Astrocyte (in vitro differentiated cells and primary cell): ENCODE measurements around the gene CDON. TPM values are rescaled to one million over a fixed set of nuclear protein-coding genes. Genes with fewer than 3 reads are reported as not detected.

Source experiments
- DNase-seq: peaks from one replicate; pipeline ENCODE4 v3.0.0-alpha.2; 2010; ENCODE audit warnings: low read depth
- FAIRE-seq: peaks from 2 replicates; lab custom pipeline; 2011; peaks lifted over from hg19 to GRCh38; lab: Jason Lieb, UNC
- H2AFZ ChIP-seq: 2 replicates; pipeline ENCODE4 v1.6.0; 2012; ENCODE audit warnings: low read depth, low read length, inconsistent platforms
- H3K27ac ChIP-seq: 2 replicates; pipeline ENCODE4 v1.5.1; 2011; ENCODE audit warnings: low read depth, low read length, inconsistent platforms
- H3K27me3 ChIP-seq: 2 replicates; pipeline ENCODE4 v1.6.0; 2011; ENCODE audit warnings: low read length, inconsistent platforms; ENCODE audit not compliant: insufficient read depth
- H3K36me3 ChIP-seq: 2 replicates; pipeline ENCODE4 v1.5.1; 2011; ENCODE audit warnings: low read length, inconsistent platforms; ENCODE audit not compliant: insufficient read depth
- H3K4me1 ChIP-seq: 2 replicates; pipeline ENCODE4 v1.5.1; 2011; ENCODE audit warnings: low read length, inconsistent platforms; ENCODE audit not compliant: insufficient read depth
- H3K4me2 ChIP-seq: 2 replicates; pipeline ENCODE4 v1.6.0; 2012; ENCODE audit warnings: low read length, inconsistent platforms
- H3K4me3 ChIP-seq: 2 replicates; pipeline ENCODE4 v1.5.1; 2011; ENCODE audit warnings: low read depth, mild to moderate bottlenecking, low read length, inconsistent platforms; ENCODE audit not compliant: insufficient read depth
- H3K79me2 ChIP-seq: 2 replicates; pipeline ENCODE4 v1.6.0; 2012; ENCODE audit warnings: mild to moderate bottlenecking, low read length, inconsistent platforms; ENCODE audit not compliant: insufficient read depth
- H3K9ac ChIP-seq: 2 replicates; pipeline ENCODE4 v1.6.0; 2012; ENCODE audit warnings: mild to moderate bottlenecking, low read length, inconsistent platforms
- H3K9me3 ChIP-seq: 2 replicates; pipeline ENCODE4 v1.5.1; 2012; ENCODE audit warnings: low read depth, mild to moderate bottlenecking, low read length, inconsistent platforms; ENCODE audit not compliant: insufficient read depth
- H4K20me1 ChIP-seq: 2 replicates; pipeline ENCODE4 v1.6.0; 2012; ENCODE audit warnings: low read length, inconsistent platforms; ENCODE audit not compliant: insufficient read depth
- H3K27ac Mint-ChIP-seq: one replicate; pipeline ENCODE4 v1.8.0; 2021; ENCODE audit warnings: mild to moderate bottlenecking, mixed read lengths; ENCODE audit not compliant: unreplicated experiment
- H3K27me3 Mint-ChIP-seq: one replicate; pipeline ENCODE4 v1.8.0; 2021; ENCODE audit warnings: low read depth, mixed read lengths; ENCODE audit not compliant: unreplicated experiment
- H3K36me3 Mint-ChIP-seq: one replicate; pipeline ENCODE4 v1.8.0; 2021; ENCODE audit warnings: low read depth, mixed read lengths; ENCODE audit not compliant: unreplicated experiment
- H3K4me1 Mint-ChIP-seq: one replicate; pipeline ENCODE4 v1.8.0; 2021; ENCODE audit warnings: low read depth, mixed read lengths; ENCODE audit not compliant: unreplicated experiment
- H3K4me3 Mint-ChIP-seq: one replicate; pipeline ENCODE4 v1.8.0; 2021; ENCODE audit warnings: mild to moderate bottlenecking, moderate library complexity, mixed read lengths; ENCODE audit not compliant: unreplicated experiment
- H3K9me3 Mint-ChIP-seq: one replicate; pipeline ENCODE4 v1.8.0; 2021; ENCODE audit warnings: mild to moderate bottlenecking, mixed read lengths; ENCODE audit not compliant: unreplicated experiment
- CTCF ChIP-seq: IDR thresholded peaks from 2 replicates; pipeline ENCODE4 v1.5.1; 2011; ENCODE audit warnings: low read depth, mild to moderate bottlenecking, inconsistent platforms, low read length, moderate library complexity; ENCODE audit not compliant: insufficient read depth
- EZH2 ChIP-seq: IDR thresholded peaks from 2 replicates; pipeline ENCODE4 v1.6.1; 2012; ENCODE audit warnings: mild to moderate bottlenecking, low read length, inconsistent platforms; ENCODE audit not compliant: insufficient read depth
- total RNA-seq: library from RNA; stranded (reverse); gene quantifications from 2 replicates; pipeline ENCODE4 v1.2.1, GENCODE V29; 2021

The CDON gene
- total RNA-seq, 1 donor from 2014 or later = 15.5 TPM

GRCh38 chr11:126011754-126012153 is 50.9 kb downstream of the CDON start:
- H2AFZ ChIP-seq = no peak overlapping the region
- H3K27ac ChIP-seq = no peak overlapping the region
- Mint-ChIP-seq H3K36me3 (no peaks in the 10 kb centered on the region), H3K27me3 (no peaks in the 10 kb centered on the region), H3K9me3 (no peaks in the 10 kb centered on the region), H3K4me1 (peaks cover 18% of the 10 kb centered on the region), H3K27ac (no peak overlapping the region), H3K4me3 (no peak overlapping the region)
- H3K27me3 ChIP-seq = no peaks in the 10 kb centered on the region
- H3K79me2 ChIP-seq = no peaks in the 10 kb centered on the region
- DNase-seq (no peak), FAIRE-seq (no peak)
- TF ChIP-seq EZH2 (no peak), CTCF (no peak)
- H3K9me3 ChIP-seq = no peaks in the 10 kb centered on the region
- H3K4me3 ChIP-seq = no peak overlapping the region
- H3K4me1 ChIP-seq = peaks cover 3% of the 10 kb centered on the region
- H4K20me1 ChIP-seq = no peaks in the 10 kb centered on the region
- H3K9ac ChIP-seq = no peak overlapping the region
- H3K4me2 ChIP-seq = no peak overlapping the region
- no peaks in the 10 kb centered on the region for H3K36me3 ChIP-seq

- Histone ChIP-seq H3K9ac (no peak overlapping the region), H3K27ac (no peak overlapping the region), H3K79me2 (no peaks in the 10 kb centered on the region), H2AFZ (no peak overlapping the region), H3K9me3 (no peaks in the 10 kb centered on the region), H3K4me2 (no peak overlapping the region), H3K4me1 (peaks cover 3% of the 10 kb centered on the region), H3K27me3 (no peaks in the 10 kb centered on the region), H3K36me3 (no peaks in the 10 kb centered on the region), H3K4me3 (no peak overlapping the region), H4K20me1 (no peaks in the 10 kb centered on the region)
- FAIRE-seq = no peak
- Mint-ChIP-seq H3K27ac (no peak overlapping the region), H3K4me3 (no peak overlapping the region), H3K27me3 (no peaks in the 10 kb centered on the region), H3K4me1 (peaks cover 18% of the 10 kb centered on the region), H3K9me3 (no peaks in the 10 kb centered on the region), H3K36me3 (no peaks in the 10 kb centered on the region)
- no peak for DNase-seq
- no peak for TF ChIP-seq CTCF
- TF ChIP-seq EZH2 = no peak
Measured at GRCh38 chr11:126011265-126011664, 51.4 kb downstream of the CDON start.

GRCh38 chr11:126008956-126009355 is 53.7 kb downstream of the CDON start:
- Histone ChIP-seq H3K9me3 (no peaks in the 10 kb centered on the region), H3K27me3 (no peaks in the 10 kb centered on the region), H3K4me2 (no peak overlapping the region), H2AFZ (no peak overlapping the region), H3K4me1 (peaks cover 3% of the 10 kb centered on the region), H3K79me2 (no peaks in the 10 kb centered on the region), H4K20me1 (no peaks in the 10 kb centered on the region), H3K27ac (no peak overlapping the region), H3K36me3 (no peaks in the 10 kb centered on the region), H3K4me3 (no peak overlapping the region), H3K9ac (no peak overlapping the region)
- no peak for FAIRE-seq
- no peak for DNase-seq
- Mint-ChIP-seq H3K27ac (no peak overlapping the region), H3K9me3 (no peaks in the 10 kb centered on the region), H3K4me3 (no peak overlapping the region), H3K36me3 (no peaks in the 10 kb centered on the region), H3K4me1 (peaks cover 20% of the 10 kb centered on the region), H3K27me3 (no peaks in the 10 kb centered on the region)
- TF ChIP-seq CTCF = no peak
- no peak for TF ChIP-seq EZH2
